Measurements from ENCODE around the gene NRG2. TPM values are rescaled to one million over a fixed set of nuclear protein-coding genes. Genes with fewer than 3 reads are reported as not detected.

Gene NRG2
- total and polyA plus RNA-seq, 4 donors: 0.81 to 1.3 (median 1.2) TPM; not detected in 1

DNA sequence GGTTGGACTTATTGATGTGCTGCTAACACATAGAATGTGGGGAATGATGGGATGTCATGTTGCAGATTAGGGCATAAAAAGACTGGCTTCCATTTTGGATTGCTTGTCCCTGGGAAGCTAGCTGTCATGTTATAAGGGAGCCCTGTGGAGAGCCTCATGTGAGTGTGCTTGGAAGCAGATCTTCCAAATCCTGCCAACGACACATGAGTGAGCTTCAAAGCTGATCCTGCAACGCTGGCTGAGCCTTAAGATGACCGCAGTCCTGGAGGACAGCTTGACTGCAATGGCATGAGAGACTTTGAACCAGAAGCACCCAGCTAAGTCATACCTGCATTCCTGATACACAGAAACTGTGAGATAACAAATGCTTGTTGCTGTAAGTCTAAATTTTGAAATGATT, 63.6 kb downstream of the NRG2 start:
- WGBS, 2 donors: 83 to 88% methylated on average over 3 of the region's 3 CpGs
- DNase-seq: no peak
- Histone ChIP-seq H3K36me3 (ENCODE audit: control insufficient read depth in 1 of 2, insufficient read depth in 2 of 2, low read length in 1 of 2) (no peaks in the 10 kb centered on the region), H3K4me1 (ENCODE audit: control insufficient read depth in 1 of 2, insufficient read depth in 2 of 2, low read length in 2 of 2) (no peaks in the 10 kb centered on the region), H3K27ac (ENCODE audit: low read depth in 1 of 2, low read length in 2 of 2) (no peak overlapping the region), H3K4me3 (ENCODE audit: low read length in 2 of 2) (no peak overlapping the region), H3K27me3 (ENCODE audit: control insufficient read depth in 1 of 2, insufficient read depth in 2 of 2, low read length in 1 of 2) (no peaks in the 10 kb centered on the region), H3K9me3 (ENCODE audit: control insufficient read depth, low read length) (no peaks in the 10 kb centered on the region)
- intact Hi-C loops (cut with DNase I): no loop called here
- ATAC-seq (ENCODE audit: low FRiP score): no peak

DNA sequence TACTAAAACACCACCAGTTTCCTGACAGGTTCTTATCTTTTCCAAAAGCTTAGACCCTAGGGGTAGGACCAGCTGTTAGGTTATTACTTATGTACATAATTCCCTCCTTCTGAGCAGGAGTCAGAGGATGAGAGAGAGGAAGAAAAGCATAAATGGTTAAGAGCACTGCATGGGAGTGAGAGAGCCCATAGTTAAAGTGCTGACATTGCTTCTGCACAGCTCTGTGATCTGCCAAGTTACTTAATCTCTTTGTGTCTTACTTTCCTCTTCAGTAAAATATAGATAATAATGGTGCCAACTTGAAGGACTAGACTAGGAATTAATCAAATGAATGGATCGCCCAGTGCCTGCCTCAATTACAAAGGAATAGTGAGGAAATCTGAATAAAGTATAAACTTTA, 66.4 kb downstream of the NRG2 start:
- intact Hi-C loops (cut with DNase I): no loop called here
- no peaks in the 10 kb centered on the region for H3K4me1 ChIP-seq (ENCODE audit: control insufficient read depth in 1 of 2, insufficient read depth in 2 of 2, low read length in 2 of 2)
- H3K4me3 ChIP-seq (ENCODE audit: low read length in 2 of 2): no peak overlapping the region
- H3K9me3 ChIP-seq (ENCODE audit: control insufficient read depth, low read length): no peaks in the 10 kb centered on the region
- DNase-seq (no peak), ATAC-seq (ENCODE audit: low FRiP score) (no peak)
- H3K27me3 ChIP-seq (ENCODE audit: control insufficient read depth in 1 of 2, insufficient read depth in 2 of 2, low read length in 1 of 2): no peaks in the 10 kb centered on the region
- H3K36me3 ChIP-seq (ENCODE audit: control insufficient read depth in 1 of 2, insufficient read depth in 2 of 2, low read length in 1 of 2): no peaks in the 10 kb centered on the region
- 79 to 89% methylated on average over 1 of the region's 1 CpG for WGBS, 2 donors
- H3K27ac ChIP-seq (ENCODE audit: low read depth in 1 of 2, low read length in 2 of 2): no peak overlapping the region

DNA sequence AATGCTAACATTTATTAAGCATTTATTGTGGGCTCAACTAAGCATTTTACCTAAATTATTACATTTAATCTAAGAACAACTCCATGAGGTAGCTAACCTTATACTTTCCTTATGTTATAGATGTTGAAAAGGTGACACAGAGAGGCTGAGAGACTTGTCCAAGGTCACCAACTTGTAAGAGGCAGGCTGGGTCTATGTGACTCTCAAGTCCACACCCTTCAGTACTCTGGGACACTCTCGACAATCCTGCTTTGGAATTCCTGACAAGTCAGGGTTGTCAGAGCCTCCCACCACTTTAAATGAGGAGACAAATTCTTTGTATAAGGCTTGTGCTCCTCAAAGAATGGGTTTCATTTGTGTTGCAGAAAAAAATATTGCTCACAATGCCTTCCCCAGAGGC, 67.2 kb downstream of the NRG2 start:
- Histone ChIP-seq H3K36me3 (ENCODE audit: control insufficient read depth in 1 of 2, insufficient read depth in 2 of 2, low read length in 1 of 2) (no peaks in the 10 kb centered on the region), H3K27me3 (ENCODE audit: control insufficient read depth in 1 of 2, insufficient read depth in 2 of 2, low read length in 1 of 2) (no peaks in the 10 kb centered on the region), H3K4me1 (ENCODE audit: control insufficient read depth in 1 of 2, insufficient read depth in 2 of 2, low read length in 2 of 2) (no peaks in the 10 kb centered on the region), H3K4me3 (ENCODE audit: low read length in 2 of 2) (no peak overlapping the region), H3K27ac (ENCODE audit: low read depth in 1 of 2, low read length in 2 of 2) (no peak overlapping the region), H3K9me3 (ENCODE audit: control insufficient read depth, low read length) (no peaks in the 10 kb centered on the region)
- DNase-seq: no peak
- intact Hi-C loops (cut with DNase I): no loop called here
- WGBS, 2 donors: 37 to 57% methylated on average over 1 of the region's 1 CpG
- no peak for ATAC-seq (ENCODE audit: low FRiP score)

DNA sequence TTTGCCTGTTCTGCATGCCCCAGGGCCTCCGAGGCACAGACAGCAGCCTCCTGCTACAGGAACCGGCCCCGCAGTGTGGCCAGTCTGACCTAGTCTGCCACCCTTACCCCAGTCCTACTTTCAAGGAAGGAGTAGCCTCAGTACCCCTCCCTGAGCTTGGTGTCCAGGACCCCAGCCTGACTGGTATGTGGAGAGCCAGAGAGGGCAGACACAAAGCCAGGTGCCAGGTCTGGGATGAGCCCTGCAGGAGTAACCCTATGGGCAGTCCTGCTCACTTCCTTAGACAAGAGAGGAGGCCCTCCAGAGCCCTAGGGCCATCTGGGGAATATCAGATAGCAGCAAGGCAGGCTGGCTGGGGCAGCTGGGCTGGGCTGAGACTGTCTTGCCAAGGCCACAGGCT, 67.8 kb downstream of the NRG2 start:
- no peaks in the 10 kb centered on the region for H3K36me3 ChIP-seq (ENCODE audit: control insufficient read depth in 1 of 2, insufficient read depth in 2 of 2, low read length in 1 of 2)

DNA sequence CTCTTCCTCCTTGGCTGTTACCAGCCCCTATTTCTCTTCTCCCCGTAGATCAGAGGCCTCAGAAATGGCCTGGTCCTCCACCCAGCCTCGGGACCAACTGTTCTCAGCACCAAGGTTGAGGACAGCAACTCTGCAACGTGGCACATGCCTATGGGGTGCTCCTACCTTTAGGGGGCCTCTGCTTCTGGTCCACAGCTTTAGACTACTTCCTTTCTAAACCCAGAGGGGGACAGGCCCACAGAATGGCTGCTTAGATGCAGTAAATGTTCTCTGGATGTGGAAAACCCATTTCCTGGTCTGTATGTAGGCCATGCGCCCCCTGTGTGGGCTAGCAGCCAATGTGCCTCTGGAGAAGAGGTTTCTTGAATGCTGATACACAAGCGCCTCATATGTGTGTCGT, 68.4 kb downstream of the NRG2 start:
- H3K4me3 ChIP-seq (ENCODE audit: low read length in 2 of 2): no peak overlapping the region
- no peaks in the 10 kb centered on the region for H3K27me3 ChIP-seq (ENCODE audit: control insufficient read depth in 1 of 2, insufficient read depth in 2 of 2, low read length in 1 of 2)
- intact Hi-C loops (cut with DNase I): no loop called here
- H3K27ac ChIP-seq (ENCODE audit: low read depth in 1 of 2, low read length in 2 of 2): no peak overlapping the region
- ATAC-seq (ENCODE audit: low FRiP score): no peak
- WGBS, 2 donors: 74 to 75% methylated on average over 6 of the region's 6 CpGs
- H3K9me3 ChIP-seq (ENCODE audit: control insufficient read depth, low read length): no peaks in the 10 kb centered on the region
- H3K36me3 ChIP-seq (ENCODE audit: control insufficient read depth in 1 of 2, insufficient read depth in 2 of 2, low read length in 1 of 2): no peaks in the 10 kb centered on the region
- DNase-seq: no peak
- H3K4me1 ChIP-seq (ENCODE audit: control insufficient read depth in 1 of 2, insufficient read depth in 2 of 2, low read length in 2 of 2): no peaks in the 10 kb centered on the region

More for the DNA sequence above, 67.8 kb downstream of the NRG2 start:
- no peaks in the 10 kb centered on the region for H3K9me3 ChIP-seq (ENCODE audit: control insufficient read depth, low read length)
- no peak overlapping the region for H3K4me3 ChIP-seq (ENCODE audit: low read length in 2 of 2)
- no peaks in the 10 kb centered on the region for H3K27me3 ChIP-seq (ENCODE audit: control insufficient read depth in 1 of 2, insufficient read depth in 2 of 2, low read length in 1 of 2)
- DNase-seq (no peak), ATAC-seq (ENCODE audit: low FRiP score) (peak; percentile 22)
- intact Hi-C loops (cut with DNase I): no loop called here
- 90% methylated on average over 3 of the region's 3 CpGs for WGBS, 2 donors
- no peaks in the 10 kb centered on the region for H3K4me1 ChIP-seq (ENCODE audit: control insufficient read depth in 1 of 2, insufficient read depth in 2 of 2, low read length in 2 of 2)
- H3K27ac ChIP-seq (ENCODE audit: low read depth in 1 of 2, low read length in 2 of 2): no peak overlapping the region

DNA sequence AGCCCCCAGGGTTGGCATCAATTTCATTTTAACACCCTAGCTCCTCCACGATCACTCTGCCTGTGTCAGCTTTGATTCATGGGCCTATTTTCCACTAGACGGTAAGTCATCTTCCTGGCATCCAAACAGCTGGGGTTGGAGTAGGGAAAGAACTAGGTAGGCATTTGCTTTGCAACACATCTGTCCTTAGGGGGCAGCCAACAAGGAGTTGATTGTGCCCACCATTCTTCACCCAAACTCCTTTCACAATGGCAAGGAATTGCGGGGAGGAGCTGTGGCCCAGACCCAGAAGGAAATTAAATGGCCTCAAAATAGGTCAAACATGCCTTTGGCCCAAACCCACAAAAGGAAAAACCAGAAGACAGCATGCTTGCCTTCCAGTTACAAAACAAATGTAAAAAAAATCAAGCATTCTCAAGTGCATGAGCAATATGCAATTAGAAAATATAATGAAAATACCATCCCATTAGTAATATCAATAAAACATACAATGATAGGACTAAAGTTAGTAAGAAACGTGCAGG, 71.8 kb downstream of the NRG2 start:
- DNase-seq (no peak), ATAC-seq (ENCODE audit: low FRiP score) (no peak)
- Histone ChIP-seq H3K27me3 (ENCODE audit: control insufficient read depth in 1 of 2, insufficient read depth in 2 of 2, low read length in 1 of 2) (no peaks in the 10 kb centered on the region), H3K27ac (ENCODE audit: low read depth in 1 of 2, low read length in 2 of 2) (no peak overlapping the region), H3K36me3 (ENCODE audit: control insufficient read depth in 1 of 2, insufficient read depth in 2 of 2, low read length in 1 of 2) (no peaks in the 10 kb centered on the region), H3K4me1 (ENCODE audit: control insufficient read depth in 1 of 2, insufficient read depth in 2 of 2, low read length in 2 of 2) (peaks cover 0 to 1% of the 10 kb centered on the region in 2 donors), H3K4me3 (ENCODE audit: low read length in 2 of 2) (no peak overlapping the region), H3K9me3 (ENCODE audit: control insufficient read depth, low read length) (no peaks in the 10 kb centered on the region)
- 77 to 86% methylated on average over 4 of the region's 4 CpGs for WGBS, 2 donors
- intact Hi-C loops (cut with DNase I): no loop called here

DNA sequence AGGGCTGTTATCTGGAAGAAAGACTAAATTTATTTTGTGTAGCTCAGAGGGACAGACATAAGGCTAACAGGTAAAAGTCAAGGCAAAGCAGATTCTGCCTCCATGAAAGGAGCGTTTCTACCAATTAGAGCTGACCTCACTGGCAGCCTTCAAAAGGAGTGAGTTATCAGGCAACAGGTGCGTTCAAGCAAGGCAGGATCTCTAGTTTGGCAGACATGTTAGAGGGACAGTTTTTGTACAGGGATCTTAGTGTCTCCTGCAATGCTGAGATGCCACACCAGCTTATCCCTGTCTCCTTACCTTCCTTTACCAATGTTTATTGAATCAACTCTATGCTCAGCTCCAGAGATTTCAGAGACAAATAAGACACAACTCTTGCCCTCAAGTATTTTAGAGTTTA, 73.8 kb downstream of the NRG2 start:
- no peaks in the 10 kb centered on the region for H3K27me3 ChIP-seq (ENCODE audit: control insufficient read depth in 1 of 2, insufficient read depth in 2 of 2, low read length in 1 of 2)
- H3K9me3 ChIP-seq (ENCODE audit: control insufficient read depth, low read length): no peaks in the 10 kb centered on the region
- 77 to 85% methylated on average over 2 of the region's 2 CpGs for WGBS, 2 donors
- ATAC-seq (ENCODE audit: low FRiP score) (no peak), DNase-seq (no peak)
- no peak overlapping the region for H3K4me3 ChIP-seq (ENCODE audit: low read length in 2 of 2)
- intact Hi-C loops (cut with DNase I): loop anchor here (2.0 to 5.0 kb wide), 2 partner anchors 107 to 183 kb away; no protein-coding TSS in a partner anchor
- H3K4me1 ChIP-seq (ENCODE audit: control insufficient read depth in 1 of 2, insufficient read depth in 2 of 2, low read length in 2 of 2): peaks cover 0 to 1% of the 10 kb centered on the region in 2 donors
- H3K36me3 ChIP-seq (ENCODE audit: control insufficient read depth in 1 of 2, insufficient read depth in 2 of 2, low read length in 1 of 2): no peaks in the 10 kb centered on the region
- H3K27ac ChIP-seq (ENCODE audit: low read depth in 1 of 2, low read length in 2 of 2): no peak overlapping the region

DNA sequence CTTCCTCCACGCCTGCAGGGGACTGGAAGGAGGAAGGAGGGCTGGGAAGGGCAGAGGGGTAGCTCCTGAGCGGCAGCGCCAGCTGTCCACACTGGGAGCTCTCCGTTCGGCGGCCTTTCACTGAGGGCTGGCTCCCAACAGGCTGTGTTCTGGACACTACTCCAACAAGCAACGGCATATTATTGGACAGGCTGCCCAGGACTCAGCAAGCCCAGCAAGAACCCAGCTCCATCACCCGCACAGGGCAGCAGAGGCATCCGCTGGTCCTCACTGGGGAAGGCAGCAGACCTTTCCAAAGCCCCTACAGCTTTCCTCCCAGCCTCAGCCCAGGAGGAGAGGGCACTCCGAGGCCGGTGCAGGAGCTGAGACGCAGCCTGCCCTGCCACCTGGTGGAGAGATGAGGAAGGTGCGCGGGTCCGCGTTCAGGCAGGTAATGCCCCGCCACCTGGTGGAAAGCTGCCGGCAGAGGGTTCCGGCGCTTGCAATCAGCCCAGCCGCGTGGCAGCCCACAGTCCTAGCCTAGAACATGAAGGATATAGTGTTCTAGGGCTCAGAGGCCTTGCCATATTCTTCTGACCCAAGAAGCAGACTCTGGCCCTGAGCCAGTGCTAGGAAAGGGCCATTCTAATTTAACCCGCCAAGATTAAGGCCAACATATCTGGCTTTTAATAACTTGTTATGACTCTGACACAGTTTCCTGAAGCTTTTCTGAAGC, 74.4 kb downstream of the NRG2 start:
- H3K4me3 ChIP-seq (ENCODE audit: low read length in 2 of 2): no peak overlapping the region
- 18 to 21% methylated on average over 23 of the region's 23 CpGs for WGBS, 2 donors

DNA sequence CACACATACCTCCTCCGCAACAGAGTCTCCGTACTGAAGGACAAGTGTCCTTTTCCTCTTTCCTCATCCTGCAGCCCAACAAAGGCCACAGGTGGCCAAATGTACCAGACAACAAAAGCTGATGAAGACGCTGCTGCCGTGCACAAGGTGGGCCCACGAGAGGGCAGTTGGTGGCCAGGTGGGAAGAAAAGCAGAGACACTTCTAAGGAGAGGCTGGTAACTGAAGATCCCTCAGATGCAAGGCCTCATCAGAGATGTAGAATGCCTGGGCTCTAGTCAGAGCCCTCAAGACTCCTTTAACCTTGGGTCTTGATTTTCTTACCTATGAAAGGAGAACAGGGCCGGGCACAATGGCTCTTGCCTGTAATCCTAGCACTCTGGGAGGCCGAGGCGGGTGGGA, 75.7 kb downstream of the NRG2 start:
- Histone ChIP-seq H3K4me3 (ENCODE audit: low read length in 2 of 2) (no peak overlapping the region), H3K9me3 (ENCODE audit: control insufficient read depth, low read length) (no peaks in the 10 kb centered on the region), H3K27me3 (ENCODE audit: control insufficient read depth in 1 of 2, insufficient read depth in 2 of 2, low read length in 1 of 2) (no peaks in the 10 kb centered on the region), H3K4me1 (ENCODE audit: control insufficient read depth in 1 of 2, insufficient read depth in 2 of 2, low read length in 2 of 2) (peaks cover 0 to 1% of the 10 kb centered on the region in 2 donors), H3K27ac (ENCODE audit: low read depth in 1 of 2, low read length in 2 of 2) (no peak overlapping the region), H3K36me3 (ENCODE audit: control insufficient read depth in 1 of 2, insufficient read depth in 2 of 2, low read length in 1 of 2) (no peaks in the 10 kb centered on the region)
- 94 to 98% methylated on average over 8 of the region's 8 CpGs for WGBS, 2 donors
- ATAC-seq (ENCODE audit: low FRiP score) (no peak), DNase-seq (no peak)
- intact Hi-C loops (cut with DNase I): loop anchor here in 1 of 2 donors (5.0 kb wide), 1 partner anchor 105 kb away; no protein-coding TSS in a partner anchor

More for the DNA sequence above, 74.4 kb downstream of the NRG2 start:
- Histone ChIP-seq H3K27ac (ENCODE audit: low read depth in 1 of 2, low read length in 2 of 2) (no peak overlapping the region), H3K27me3 (ENCODE audit: control insufficient read depth in 1 of 2, insufficient read depth in 2 of 2, low read length in 1 of 2) (no peaks in the 10 kb centered on the region), H3K36me3 (ENCODE audit: control insufficient read depth in 1 of 2, insufficient read depth in 2 of 2, low read length in 1 of 2) (no peaks in the 10 kb centered on the region), H3K4me1 (ENCODE audit: control insufficient read depth in 1 of 2, insufficient read depth in 2 of 2, low read length in 2 of 2) (peaks cover 0 to 1% of the 10 kb centered on the region in 2 donors), H3K9me3 (ENCODE audit: control insufficient read depth, low read length) (no peaks in the 10 kb centered on the region)
- ATAC-seq (ENCODE audit: low FRiP score) (peak; percentile 93), DNase-seq (peak; percentile 82 to 95)
- intact Hi-C loops (cut with DNase I): loop anchor here (1.0 to 5.0 kb wide), 3 partner anchors 106 to 182 kb away; no protein-coding TSS in a partner anchor
